ENCODE data around the gene APBA1.

DNA sequence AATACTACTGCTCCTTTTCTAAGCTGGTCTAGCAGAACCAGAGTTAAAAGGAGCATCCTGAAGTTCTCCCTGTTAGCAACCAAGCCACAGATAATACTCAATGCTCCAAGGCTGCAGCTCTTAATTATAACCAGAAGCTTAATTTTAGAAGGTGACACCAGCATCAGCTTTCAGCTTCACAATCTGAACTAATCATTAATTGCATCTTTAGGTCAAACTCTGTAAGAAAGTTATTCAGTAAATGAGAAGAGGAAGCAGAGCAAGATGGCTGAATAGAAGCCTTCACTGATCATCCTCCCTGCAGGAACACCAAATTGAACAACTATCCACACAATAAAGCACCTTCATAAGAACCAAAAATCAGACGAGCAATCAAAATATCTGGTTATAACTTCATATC, 38.5 kb downstream of the APBA1 start:
- TF ChIP-seq, protein P1, sequence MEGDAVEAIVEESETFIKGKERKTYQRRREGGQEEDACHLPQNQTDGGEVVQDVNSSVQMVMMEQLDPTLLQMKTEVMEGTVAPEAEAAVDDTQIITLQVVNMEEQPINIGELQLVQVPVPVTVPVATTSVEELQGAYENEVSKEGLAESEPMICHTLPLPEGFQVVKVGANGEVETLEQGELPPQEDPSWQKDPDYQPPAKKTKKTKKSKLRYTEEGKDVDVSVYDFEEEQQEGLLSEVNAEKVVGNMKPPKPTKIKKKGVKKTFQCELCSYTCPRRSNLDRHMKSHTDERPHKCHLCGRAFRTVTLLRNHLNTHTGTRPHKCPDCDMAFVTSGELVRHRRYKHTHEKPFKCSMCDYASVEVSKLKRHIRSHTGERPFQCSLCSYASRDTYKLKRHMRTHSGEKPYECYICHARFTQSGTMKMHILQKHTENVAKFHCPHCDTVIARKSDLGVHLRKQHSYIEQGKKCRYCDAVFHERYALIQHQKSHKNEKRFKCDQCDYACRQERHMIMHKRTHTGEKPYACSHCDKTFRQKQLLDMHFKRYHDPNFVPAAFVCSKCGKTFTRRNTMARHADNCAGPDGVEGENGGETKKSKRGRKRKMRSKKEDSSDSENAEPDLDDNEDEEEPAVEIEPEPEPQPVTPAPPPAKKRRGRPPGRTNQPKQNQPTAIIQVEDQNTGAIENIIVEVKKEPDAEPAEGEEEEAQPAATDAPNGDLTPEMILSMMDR (IDR thresholded peaks at IDR 0.05 in 8 of 11, conservative IDR thresholded peaks at IDR 0.05 in 3 of 11): no peak
- TF ChIP-seq POLR2A (IDR thresholded peaks at IDR 0.05): no peak

Data from spleen (tissue), 7 donors.